H1 (cell line): ENCODE results near the gene SH3GL2. TPM values are rescaled to one million over a fixed set of nuclear protein-coding genes. Genes with fewer than 3 reads are reported as not detected.

Experiments
- CTCF ChIA-PET: fragments of 300-600 bp; sonication (Branson Sonifier 250); formaldehyde crosslinking; loops from one replicate; lab custom pipeline; 2021; ENCODE audit not compliant: partially characterized antibody; lab: Charles Lee
- POLR2A ChIA-PET: fragments of 300-600 bp; sonication (Branson Sonifier 250); formaldehyde crosslinking; loops from one replicate; lab custom pipeline; 2021; ENCODE audit warnings: inconsistent platforms; ENCODE audit not compliant: partially characterized antibody; lab: Charles Lee
- DNase-seq, 2 experiments: peaks; one replicate each; pipeline versions ENCODE4 v3.0.0 to v3.0.0-alpha.2; 2010 to 2022; ENCODE audit warnings: low spot score in 2 of 2, low read depth in 1 of 2, mixed read lengths in 1 of 2
- FAIRE-seq: peaks from 2 replicates; lab custom pipeline; 2011; peaks lifted over from hg19 to GRCh38; lab: Jason Lieb, UNC
- H2AFZ ChIP-seq: 2 replicates; pipeline ENCODE4 v1.8.1; 2012; ENCODE audit warnings: low read length, inconsistent platforms
- H2AK5ac ChIP-seq: 2 replicates; pipeline ENCODE4 v1.6.1; 2013; ENCODE audit warnings: low read depth, low read length
- H2BK120ac ChIP-seq: replicated peaks from 2 replicates; pipeline ENCODE3; 2013; ENCODE audit warnings: low read depth, low read length, inconsistent platforms
- H2BK12ac ChIP-seq: 2 replicates; pipeline ENCODE4 v1.6.1; 2013; ENCODE audit warnings: low read depth, low read length
- H2BK15ac ChIP-seq: 2 replicates; pipeline ENCODE4 v1.6.1; 2013; ENCODE audit warnings: low read length
- H2BK20ac ChIP-seq: 2 replicates; pipeline ENCODE4 v1.6.1; 2013; ENCODE audit warnings: low read length
- H2BK5ac ChIP-seq: 2 replicates; pipeline ENCODE4 v1.6.1; 2013; ENCODE audit warnings: low read depth, low read length
- H3K14ac ChIP-seq: 2 replicates; pipeline ENCODE4 v1.6.1; 2013; ENCODE audit warnings: inconsistent platforms; ENCODE audit not compliant: insufficient read length
- H3K18ac ChIP-seq: 2 replicates; pipeline ENCODE4 v1.6.1; 2013; ENCODE audit warnings: low read length; ENCODE audit errors: extremely low read depth
- H3K23ac ChIP-seq: 2 replicates; pipeline ENCODE4 v1.6.1; 2013; ENCODE audit warnings: inconsistent platforms; ENCODE audit not compliant: insufficient read length
- H3K23me2 ChIP-seq: 2 replicates; pipeline ENCODE4 v1.6.1; 2013; ENCODE audit warnings: low read depth, low read length
- H3K27ac ChIP-seq: 2 replicates; pipeline ENCODE4 v1.6.1; 2011; ENCODE audit warnings: low read depth, low read length, inconsistent platforms
- H3K27me3 ChIP-seq, 4 experiments: replicated peaks in 1 of 4; 1 replicate in 1 of 4; 2 replicates in 3 of 4; pipeline versions ENCODE4 v1.6.1 to v1.8.1; 2011 to 2013; ENCODE audit warnings: low read length in 3 of 4, mild to moderate bottlenecking in 3 of 4, inconsistent platforms in 2 of 4, mixed read lengths in 2 of 4, moderate library complexity in 1 of 4; ENCODE audit not compliant: control insufficient read depth in 3 of 4, insufficient read depth in 3 of 4; ENCODE audit errors: extremely low read depth in 1 of 4
- H3K36me3 ChIP-seq, 4 experiments: 2 replicates each; pipeline versions ENCODE4 v1.6.1 to v1.8.1; 2011 to 2013; ENCODE audit warnings: mild to moderate bottlenecking in 4 of 4, low read length in 3 of 4, moderate library complexity in 2 of 4, control low read depth in 1 of 4, inconsistent platforms in 1 of 4; ENCODE audit not compliant: insufficient read depth in 4 of 4, control insufficient read depth in 2 of 4
- H3K4ac ChIP-seq: replicated peaks from 2 replicates; pipeline ENCODE3; 2013; ENCODE audit warnings: low read length, low read depth, mixed read lengths, inconsistent platforms; ENCODE audit not compliant: insufficient read length
- H3K4me1 ChIP-seq, 4 experiments: replicated peaks in 1 of 4; 1 replicate in 1 of 4; 2 replicates in 3 of 4; pipeline versions ENCODE4 v1.6.1 to v1.8.1; 2011 to 2013; ENCODE audit warnings: low read length in 3 of 4, inconsistent platforms in 2 of 4, mixed read lengths in 1 of 4; ENCODE audit not compliant: insufficient read depth in 4 of 4, control insufficient read depth in 3 of 4
- H3K4me2 ChIP-seq, 2 experiments: 2 replicates each; pipeline versions ENCODE4 v1.6.1 to v1.8.1; 2011 to 2013; ENCODE audit warnings: low read depth in 2 of 2, low read length in 2 of 2, control low read depth in 1 of 2, inconsistent platforms in 1 of 2, mild to moderate bottlenecking in 1 of 2; ENCODE audit not compliant: insufficient read depth in 1 of 2
- H3K4me3 ChIP-seq, 4 experiments: fragments of 200-600, 300-600 bp in 1 of 4; sonication (generic), shearing (Covaris generic), sonication (Bioruptor Twin) in 1 of 4; 2 replicates each; pipeline versions ENCODE4 v1.5.1 to v1.8.1; 2011 to 2016; ENCODE audit warnings: low read length in 4 of 4, low read depth in 3 of 4, control low read depth in 2 of 4, inconsistent platforms in 2 of 4, mild to moderate bottlenecking in 2 of 4, mixed read lengths in 1 of 4, moderate library complexity in 1 of 4; ENCODE audit not compliant: insufficient read depth in 2 of 4; ENCODE audit errors: extremely low read depth in 1 of 4
- H3K56ac ChIP-seq: replicated peaks from 2 replicates; pipeline ENCODE3; 2013; ENCODE audit warnings: low read depth, mild to moderate bottlenecking, mixed read lengths, low read length, inconsistent platforms; ENCODE audit not compliant: insufficient read length
- H3K79me1 ChIP-seq: 2 replicates; pipeline ENCODE4 v1.6.1; 2013; ENCODE audit warnings: low read depth, low read length, control low read depth
- H3K79me2 ChIP-seq, 2 experiments: 2 replicates each; pipeline versions ENCODE4 v1.6.1 to v1.8.1; 2012 to 2013; ENCODE audit warnings: low read length in 2 of 2, mild to moderate bottlenecking in 2 of 2, inconsistent platforms in 1 of 2; ENCODE audit not compliant: insufficient read depth in 2 of 2, control insufficient read depth in 1 of 2
- H3K9ac ChIP-seq, 4 experiments: replicated peaks in 1 of 4; 1 replicate in 1 of 4; 2 replicates in 3 of 4; pipeline versions ENCODE4 v1.6.1 to v1.8.1; 2011 to 2013; ENCODE audit warnings: low read depth in 3 of 4, low read length in 3 of 4, control low read depth in 2 of 4, mild to moderate bottlenecking in 2 of 4, moderate library complexity in 2 of 4, inconsistent platforms in 1 of 4; ENCODE audit errors: extremely low read depth in 1 of 4
- H3K9me3 ChIP-seq, 2 experiments: 2 replicates each; pipeline versions ENCODE4 v1.6.1 to v1.8.1; 2012 to 2013; ENCODE audit warnings: mild to moderate bottlenecking in 2 of 2, moderate library complexity in 2 of 2, control low read depth in 1 of 2, inconsistent platforms in 1 of 2, low read depth in 1 of 2, low read length in 1 of 2, mixed read lengths in 1 of 2; ENCODE audit not compliant: insufficient read depth in 2 of 2
- H4K20me1 ChIP-seq, 2 experiments: replicated peaks in 1 of 2; 2 replicates each; pipeline versions ENCODE3 to v1.8.1; 2011 to 2013; ENCODE audit warnings: inconsistent platforms in 2 of 2, low read length in 2 of 2, mild to moderate bottlenecking in 1 of 2; ENCODE audit not compliant: insufficient read depth in 2 of 2, control insufficient read depth in 1 of 2
- H4K5ac ChIP-seq: 2 replicates; pipeline ENCODE4 v1.6.1; 2013; ENCODE audit warnings: low read length, low read depth, mixed read lengths, inconsistent platforms; ENCODE audit not compliant: insufficient read length
- H4K8ac ChIP-seq: 2 replicates; pipeline ENCODE4 v1.8.0; 2013; ENCODE audit warnings: mild to moderate bottlenecking, moderate library complexity, low read length, inconsistent platforms; ENCODE audit not compliant: insufficient read depth; ENCODE audit errors: extremely low read depth
- H4K91ac ChIP-seq: replicated peaks from 2 replicates; pipeline ENCODE3; 2013; ENCODE audit warnings: low read length, mixed read lengths, inconsistent platforms; ENCODE audit not compliant: insufficient read length
- CBX8 ChIP-seq: fragments of 300-800, 300-1000 bp; sonication (generic); IDR thresholded peaks from 2 replicates; pipeline ENCODE4 v1.7.1; 2016; ENCODE audit warnings: low read depth, low read length, borderline replicate concordance
- CHD1 ChIP-seq: IDR thresholded peaks from 2 replicates; pipeline ENCODE4 v1.6.1; 2012; ENCODE audit warnings: low read depth, low read length, improper control_type of control experiment
- CTBP2 ChIP-seq: IDR thresholded peaks from 2 replicates; pipeline ENCODE4 v1.7.0; 2011; ENCODE audit warnings: borderline replicate concordance, mild to moderate bottlenecking, moderate library complexity, mixed read lengths, low read length; ENCODE audit not compliant: insufficient read depth, insufficient read length
- KDM1A ChIP-seq: fragments of 200-600, 300-600 bp; sonication (generic); IDR thresholded peaks from 2 replicates; pipeline ENCODE4 v1.7.1; 2016; ENCODE audit warnings: mild to moderate bottlenecking, low read length, borderline replicate concordance
- RNF2 ChIP-seq: fragments of 200-900, 300-1000 bp; sonication (generic); IDR thresholded peaks from 2 replicates; pipeline ENCODE4 v1.7.1; 2016; ENCODE audit warnings: borderline replicate concordance, low read depth, mild to moderate bottlenecking, antibody characterized with exemption, low read length; ENCODE audit not compliant: poor library complexity, severe bottlenecking; ENCODE audit errors: missing control alignments
- SIN3A ChIP-seq, 2 experiments: IDR thresholded peaks in 1 of 2; conservative IDR thresholded peaks in 1 of 2; 2 replicates each; pipeline ENCODE4 v1.6.1; 2011 to 2012; ENCODE audit warnings: low read length in 2 of 2, improper control_type of control experiment in 1 of 2, low read depth in 1 of 2, mild to moderate bottlenecking in 1 of 2
- SIX5 ChIP-seq: IDR thresholded peaks from 2 replicates; pipeline ENCODE4 v1.6.1; 2011; ENCODE audit warnings: mild to moderate bottlenecking, low read depth, low read length
- SP1 ChIP-seq: IDR thresholded peaks from 2 replicates; pipeline ENCODE4 v1.6.1; 2011; ENCODE audit warnings: low read depth, low read length
- SP4 ChIP-seq: IDR thresholded peaks from 2 replicates; pipeline ENCODE4 v1.6.1; 2012; ENCODE audit warnings: low read length, inconsistent platforms
- TCF12 ChIP-seq: IDR thresholded peaks from 2 replicates; pipeline ENCODE4 v1.6.1; 2011; ENCODE audit warnings: low read depth, mild to moderate bottlenecking, low read length
- polyA plus RNA-seq, 7 experiments: library from polyadenylated mRNA; depleted of rRNA in 3 of 7; stranded (reverse) in 5 of 7; unstranded in 2 of 7; fragments of >200 nt in 5 of 7; fragments of 200-250 nt in 2 of 7; gene quantifications; 1 replicate in 5 of 7; 2 replicates in 1 of 7; 4 replicates in 1 of 7; pipeline versions ENCODE4 v1.2.1 to v1.2.3, GENCODE V29; 2011 to 2013; ENCODE audit warnings: missing spikeins in 2 of 7, mixed read lengths in 2 of 7
- total RNA-seq: library from RNA; stranded (reverse); fragmentation: NEBNext Ultra II Directional; extraction: Animal tissue kit (Norgen Biotek cat#: 25700); gene quantifications from 2 replicates; pipeline ENCODE4 v1.2.1, GENCODE V29; 2021
- TF ChIP-seq, protein P1 (sequence below): IDR thresholded peaks from 2 replicates; pipeline ENCODE4 v1.6.1; 2012; ENCODE audit warnings: inconsistent platforms

SH3GL2 gene
- total and polyA plus RNA-seq, 2 of the 8 experiments (the other 6 are each of a cell fraction or from before 2014, with no cell fraction given) = 4.7 to 5.3 TPM

DNA sequence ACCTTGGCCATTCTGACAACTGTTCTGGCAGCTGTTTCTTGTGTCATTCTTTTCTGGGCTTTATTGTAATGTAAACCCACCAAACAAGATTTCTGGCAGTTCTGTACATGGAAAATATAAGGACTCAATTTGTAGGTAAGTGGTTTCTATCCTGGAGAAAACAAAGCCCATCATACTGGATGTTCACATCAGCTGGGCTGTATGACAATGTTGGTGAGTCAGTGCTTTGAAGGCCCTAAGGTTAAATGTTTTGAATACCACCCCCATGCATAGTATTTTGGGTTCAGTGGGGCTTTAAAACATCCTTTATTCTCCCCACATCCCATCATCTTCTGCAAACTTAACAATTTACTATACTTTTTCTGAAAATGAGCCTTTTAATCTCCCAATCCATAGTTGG, 52.5 kb downstream of the SH3GL2 start:
- Histone ChIP-seq H3K4me2 (no peak overlapping the region), H3K56ac (no peak overlapping the region), H3K27ac (no peak overlapping the region), H3K18ac (no peak overlapping the region), H3K9me3 (no peaks in the 10 kb centered on the region), H2AK5ac (no peak overlapping the region), H3K14ac (no peak overlapping the region), H4K5ac (no peak overlapping the region), H2BK12ac (no peak overlapping the region), H3K36me3 (no peaks in the 10 kb centered on the region), H4K8ac (no peak overlapping the region), H2AFZ (no peak overlapping the region), H3K27me3 (no peaks in the 10 kb centered on the region), H2BK120ac (no peak overlapping the region), H3K4me3 (no peak overlapping the region), H2BK5ac (no peak overlapping the region), H2BK20ac (no peak overlapping the region), H4K20me1 (no peaks in the 10 kb centered on the region), H3K9ac (no peak overlapping the region), H3K23ac (no peak overlapping the region), H3K4me1 (no peaks in the 10 kb centered on the region), H3K23me2 (peaks cover 1% of the 10 kb centered on the region; the same call in 1 of the 2 replicates), H3K79me2 (no peaks in the 10 kb centered on the region), H4K91ac (no peak overlapping the region), H3K79me1 (no peaks in the 10 kb centered on the region), H2BK15ac (no peak overlapping the region), H3K4ac (no peak overlapping the region)
- TF ChIP-seq, protein P1, sequence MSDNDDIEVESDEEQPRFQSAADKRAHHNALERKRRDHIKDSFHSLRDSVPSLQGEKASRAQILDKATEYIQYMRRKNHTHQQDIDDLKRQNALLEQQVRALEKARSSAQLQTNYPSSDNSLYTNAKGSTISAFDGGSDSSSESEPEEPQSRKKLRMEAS = no peak
- no peak for TF ChIP-seq CHD1
- TF ChIP-seq CTBP2 = no peak
- TF ChIP-seq SP4 = no peak
- TF ChIP-seq SP1 = no peak
- TF ChIP-seq SIN3A (conservative IDR thresholded peaks at IDR 0.05 in 1 of 2, IDR thresholded peaks at IDR 0.05 in 1 of 2; ENCODE audit: low read depth in 1 of 2, low read length in 2 of 2) = no peak
- TF ChIP-seq CBX8 = no peak
- TF ChIP-seq KDM1A = no peak
- no peak for TF ChIP-seq RNF2
- no peak for TF ChIP-seq SIX5
- no peak for TF ChIP-seq TCF12
- ChIA-PET CTCF (no interaction called here), POLR2A (no interaction called here)
- DNase-seq (no peak), FAIRE-seq (no peak)
